GM18519 (cell line): Measurements from ENCODE around the gene ALDH4A1.
"Not testable (repeated sequence)": the region's sequence is repeated elsewhere in the genome, so short reads cannot be mapped to it uniquely, and the experiment has no call there.

Experiments used
- ATAC-seq: cut with Tn5 transposase; IDR thresholded peaks from one replicate; pipeline ENCODE4 v1.9.1; 2021; ENCODE audit warnings: mild to moderate bottlenecking, moderate library complexity; ENCODE audit not compliant: unreplicated experiment, low FRiP score

The ALDH4A1 gene

DNA sequence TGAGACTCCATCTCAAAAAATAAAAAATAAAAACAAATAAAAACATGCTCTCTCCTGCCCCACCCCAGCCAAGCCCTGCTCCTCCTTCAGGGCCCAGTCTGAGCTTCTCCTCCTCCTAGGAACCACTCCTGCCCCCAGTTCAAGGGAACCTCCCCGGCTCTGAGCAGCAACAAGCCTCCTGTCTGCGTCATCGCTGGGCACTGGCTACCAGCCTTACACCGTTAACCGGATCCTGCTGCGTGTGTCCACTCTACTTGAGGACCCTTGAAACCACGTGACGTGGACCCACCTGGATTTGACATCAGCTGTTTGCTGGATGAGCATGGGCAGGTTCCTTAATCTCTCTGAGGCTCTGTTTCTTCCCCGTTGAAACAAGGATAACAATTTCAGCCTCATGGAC is 41.3 kb downstream of the ALDH4A1 start:
- no peak for ATAC-seq

DNA sequence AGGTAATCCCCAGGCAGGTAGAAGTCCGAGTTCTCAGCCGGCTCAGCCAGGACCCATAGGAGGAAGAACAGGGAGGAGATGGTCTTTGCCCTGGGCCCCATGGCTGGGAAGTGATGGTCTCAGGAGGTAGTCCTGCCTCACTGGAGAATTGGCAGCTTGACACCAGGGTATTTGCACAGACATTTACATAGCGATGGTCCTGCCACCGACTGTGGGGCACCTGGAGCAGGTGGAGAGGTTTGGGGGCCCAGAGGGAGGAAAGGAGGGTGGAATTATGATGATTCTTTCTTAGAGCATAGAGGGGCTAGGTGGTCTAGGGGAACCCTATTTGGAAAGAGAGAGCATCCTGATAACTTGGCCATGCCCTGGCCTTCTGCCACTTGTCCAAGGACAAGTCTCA is 42.8 kb downstream of the ALDH4A1 start, which contains the start of gene TAS1R2:
TSS of gene TAS1R2 (minus strand) at position 101 of the 400 bp plus-strand sequence. CDS start at position 101, 0 bp downstream.
- no peak for ATAC-seq

DNA sequence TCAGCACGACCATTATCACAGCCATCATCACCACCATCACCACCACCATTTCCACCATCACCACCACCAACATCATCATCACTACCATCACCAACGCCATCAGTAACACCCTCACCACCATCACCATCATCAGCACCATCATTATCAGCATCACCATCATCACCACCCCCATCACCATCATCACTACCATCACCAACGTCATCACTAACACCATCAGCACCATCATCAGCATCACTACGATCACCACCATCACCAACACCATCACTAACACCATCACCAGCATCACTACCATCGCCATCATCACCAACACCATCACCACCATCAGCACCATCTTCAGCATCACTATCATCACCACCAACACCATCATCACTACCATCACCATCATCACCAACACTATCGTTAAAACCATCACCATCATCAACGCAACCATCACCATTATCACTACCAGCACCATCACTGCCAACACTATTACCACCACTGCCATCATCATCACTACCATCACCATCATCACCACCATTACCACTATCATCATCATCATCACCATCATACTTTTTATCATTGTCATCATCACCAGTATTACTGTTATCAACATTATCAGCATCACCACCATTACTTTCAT is 44.2 kb downstream of the ALDH4A1 start:
- ATAC-seq = no peak

DNA sequence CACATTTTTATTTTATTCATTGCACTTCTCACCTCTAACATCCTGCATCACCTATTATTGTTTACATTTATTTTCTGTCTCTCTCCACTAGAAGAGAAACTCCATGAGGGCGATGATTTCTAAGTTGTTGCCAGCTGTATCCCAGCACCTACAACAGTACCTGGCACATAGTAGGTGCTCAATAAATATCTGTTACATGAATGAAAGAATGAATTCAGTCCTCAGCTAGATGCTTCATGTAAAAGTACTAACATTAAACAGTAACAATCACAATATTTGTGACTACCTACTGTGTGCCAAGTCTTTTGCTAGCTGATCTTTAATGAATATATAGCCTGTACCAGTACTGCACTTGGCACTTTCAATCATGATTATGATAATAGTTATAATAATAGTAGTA is 45.9 kb downstream of the ALDH4A1 start:
- ATAC-seq = no peak

DNA sequence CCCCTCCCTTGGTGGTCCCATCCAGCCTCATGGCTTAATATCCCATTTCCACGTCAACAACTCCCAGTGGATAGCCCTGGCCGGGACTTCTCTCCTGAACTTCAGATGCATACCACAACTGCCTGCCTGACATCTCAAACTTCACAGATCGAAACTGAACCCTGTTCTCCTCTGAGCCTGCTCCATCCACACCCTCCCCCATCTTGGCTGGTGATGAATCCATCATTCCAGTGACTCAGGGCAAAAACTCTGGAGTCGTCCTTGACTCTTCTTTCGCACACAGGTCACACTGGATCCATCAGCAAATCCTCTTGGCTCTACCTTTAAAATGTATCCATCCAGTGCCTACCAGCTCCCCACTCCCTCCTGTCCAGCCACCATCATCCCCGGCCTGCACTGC is 46.8 kb downstream of the ALDH4A1 start:
- ATAC-seq = no peak

DNA sequence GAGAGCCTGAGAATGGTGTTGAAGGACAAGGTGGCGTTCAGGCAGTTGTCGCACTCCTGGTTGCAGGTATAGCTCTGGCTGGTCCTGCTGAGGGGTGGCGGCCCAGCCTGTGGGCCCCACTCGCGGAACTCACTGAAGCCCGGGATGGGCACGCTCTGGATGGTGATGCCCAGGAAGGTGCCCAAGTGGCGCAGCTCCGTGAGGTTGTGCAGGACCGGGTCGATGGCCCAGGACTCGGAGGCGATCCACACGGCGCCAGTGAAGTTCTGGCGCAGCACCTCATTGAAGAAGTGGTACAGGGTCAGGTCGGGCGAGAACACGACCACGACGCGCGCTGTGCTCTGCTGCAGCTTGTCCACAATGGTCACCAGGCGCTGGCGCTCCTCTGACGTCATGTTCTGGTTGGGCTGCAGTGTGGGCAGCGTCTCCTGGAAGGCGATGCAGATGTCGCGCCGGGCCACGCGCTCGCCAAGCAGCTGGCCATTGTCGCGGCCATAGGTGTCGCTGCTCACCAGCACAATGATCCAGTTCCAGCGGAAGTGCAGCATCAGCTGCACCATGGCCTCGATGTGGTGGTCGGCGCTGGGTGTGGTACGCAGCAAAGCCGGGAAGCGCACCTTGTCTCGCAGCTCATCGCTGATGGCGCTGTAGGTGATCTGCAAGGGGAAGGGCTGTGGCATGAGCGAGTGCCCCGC is 47.9 kb downstream of the ALDH4A1 start:
- ATAC-seq = no peak

DNA sequence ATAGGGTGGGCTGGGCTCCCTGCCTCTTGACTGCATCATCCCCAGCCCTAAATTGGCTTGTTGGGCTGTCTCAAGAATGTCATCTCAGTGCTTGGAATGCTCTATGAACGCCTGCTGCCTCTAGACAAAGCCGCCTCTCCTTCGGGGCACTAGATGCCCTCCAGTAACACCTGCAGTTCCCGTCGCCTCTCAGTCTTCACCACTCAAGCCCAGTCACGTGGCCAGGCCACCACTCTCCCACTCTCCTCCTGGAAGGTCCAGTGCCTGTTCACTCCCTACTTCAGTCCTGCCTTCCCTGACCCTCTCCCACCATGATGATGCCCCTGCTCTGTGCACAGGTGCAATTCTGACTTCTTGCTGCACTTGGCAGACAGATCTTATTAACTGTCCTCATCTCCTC is 49.9 kb downstream of the ALDH4A1 start:
- ATAC-seq = no peak

DNA sequence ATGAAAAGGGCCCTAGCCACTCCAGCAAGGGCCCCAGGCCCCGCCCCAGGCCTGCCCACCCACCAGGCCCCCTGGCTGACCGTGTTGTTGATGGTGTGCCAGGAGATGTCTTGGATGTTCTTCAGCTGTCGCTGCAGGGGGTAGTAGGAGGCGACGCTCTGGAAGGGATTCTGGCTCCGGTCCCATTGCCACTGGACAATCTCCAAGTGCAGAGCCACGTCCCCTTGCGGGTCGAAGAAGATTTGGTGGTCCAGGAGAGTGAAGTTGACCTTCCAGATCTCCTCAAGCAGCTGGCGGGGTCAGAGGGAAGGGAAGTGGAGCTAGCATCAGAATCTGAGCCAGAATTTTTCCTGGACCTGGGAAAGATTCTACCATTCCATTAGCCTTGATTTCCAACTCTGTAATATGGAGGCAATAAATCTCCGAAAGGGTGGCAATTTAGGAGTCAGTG is 53.1 kb downstream of the ALDH4A1 start:
- no peak for ATAC-seq

DNA sequence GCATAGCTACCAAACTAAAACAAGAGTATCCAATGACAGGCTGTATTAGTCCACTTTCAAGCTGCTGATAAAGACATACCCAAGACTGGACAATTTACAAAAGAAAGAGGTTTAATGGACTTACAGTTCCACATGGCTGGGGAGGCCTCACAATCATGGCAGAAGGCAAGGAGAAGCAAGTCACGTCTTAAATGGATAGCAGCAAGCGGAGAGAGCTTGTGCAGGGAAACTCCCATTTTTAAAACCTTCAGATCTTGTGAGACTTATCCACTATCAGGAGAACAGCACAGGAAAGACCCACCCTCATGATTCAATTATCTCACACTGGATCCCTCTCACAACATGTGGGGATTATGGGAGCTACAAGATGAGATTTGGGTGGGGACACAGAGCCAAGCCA is 54.6 kb downstream of the ALDH4A1 start:
- ATAC-seq = not testable (repeated sequence)

DNA sequence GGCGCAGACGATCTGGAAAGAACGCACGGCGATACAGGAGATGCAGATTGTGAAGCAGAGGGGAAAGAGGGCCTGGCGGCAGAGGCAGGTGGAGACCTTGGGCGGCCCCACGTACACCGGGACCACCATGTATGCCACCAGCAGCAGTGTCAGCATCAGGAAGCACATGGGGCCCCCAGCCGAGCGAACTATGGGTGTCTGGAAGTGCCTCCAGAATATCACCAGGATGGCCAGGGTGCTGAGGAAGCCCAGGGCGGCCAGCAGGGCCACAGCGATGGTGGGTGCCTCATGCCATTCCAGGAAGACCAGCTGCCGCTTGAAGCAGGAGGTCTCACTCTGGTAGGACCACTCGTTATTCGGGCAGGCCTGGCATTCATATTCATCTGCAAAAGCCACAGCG is 62.2 kb downstream of the ALDH4A1 start:
- no peak for ATAC-seq

DNA sequence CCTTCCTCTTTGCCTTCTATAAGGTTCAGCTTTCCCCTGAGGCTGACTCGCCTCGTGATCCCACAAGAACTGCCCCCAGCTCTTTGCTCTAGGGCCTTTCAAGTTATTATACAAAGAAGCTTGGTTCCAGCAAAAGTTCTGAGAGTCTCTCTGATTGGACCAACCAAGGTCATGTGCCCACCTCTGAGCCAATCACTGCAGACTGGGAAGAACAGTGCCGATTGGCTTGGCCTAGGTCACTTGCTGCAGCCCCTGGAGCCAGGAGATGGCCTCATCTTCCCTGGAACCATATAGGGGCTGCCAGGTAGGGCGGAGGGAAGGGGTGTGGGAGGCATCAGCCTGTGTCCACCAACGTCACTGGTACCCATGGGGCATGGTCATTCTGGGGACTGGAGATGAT is 65.7 kb downstream of the ALDH4A1 start:
- no peak for ATAC-seq

DNA sequence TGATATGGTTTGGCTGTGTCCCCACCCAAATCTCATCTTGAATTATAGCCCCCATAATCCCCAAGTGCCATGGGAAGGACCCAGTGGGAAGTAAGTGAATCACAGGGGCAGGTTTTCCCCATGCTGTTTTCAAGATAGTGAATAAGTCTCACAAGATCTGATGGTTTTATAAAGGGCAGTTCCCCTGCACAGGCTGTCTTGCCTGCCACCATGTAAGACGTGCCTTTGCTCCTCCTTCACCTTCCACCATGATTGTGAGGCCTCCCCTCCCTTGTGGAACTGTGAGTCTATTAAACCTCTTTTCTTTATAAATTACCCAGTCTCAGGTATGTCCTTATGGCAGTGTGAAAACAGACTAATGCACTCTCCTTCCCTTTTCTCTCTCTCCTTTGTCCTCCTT is 70.0 kb downstream of the ALDH4A1 start:
- not testable (repeated sequence) for ATAC-seq

DNA sequence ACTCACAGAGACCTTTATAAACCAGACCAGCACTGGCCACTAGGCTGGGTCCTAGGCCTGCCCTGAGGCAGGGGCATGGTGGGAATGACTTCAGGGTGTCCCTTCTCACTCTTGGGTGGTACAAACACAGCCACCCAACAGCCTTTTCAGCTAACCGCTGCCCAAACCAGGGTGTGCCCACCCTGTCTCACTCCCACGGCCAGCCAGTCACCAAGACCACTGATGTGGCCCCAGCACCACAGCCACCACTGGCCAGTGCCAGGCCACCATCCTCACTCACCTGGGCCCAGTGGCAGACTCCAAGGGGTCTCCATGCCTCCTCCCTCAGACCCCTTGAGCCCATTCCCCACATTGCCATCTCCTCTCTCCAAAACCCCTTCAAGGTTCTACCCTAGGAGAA is 70.7 kb downstream of the ALDH4A1 start:
- ATAC-seq = no peak

DNA sequence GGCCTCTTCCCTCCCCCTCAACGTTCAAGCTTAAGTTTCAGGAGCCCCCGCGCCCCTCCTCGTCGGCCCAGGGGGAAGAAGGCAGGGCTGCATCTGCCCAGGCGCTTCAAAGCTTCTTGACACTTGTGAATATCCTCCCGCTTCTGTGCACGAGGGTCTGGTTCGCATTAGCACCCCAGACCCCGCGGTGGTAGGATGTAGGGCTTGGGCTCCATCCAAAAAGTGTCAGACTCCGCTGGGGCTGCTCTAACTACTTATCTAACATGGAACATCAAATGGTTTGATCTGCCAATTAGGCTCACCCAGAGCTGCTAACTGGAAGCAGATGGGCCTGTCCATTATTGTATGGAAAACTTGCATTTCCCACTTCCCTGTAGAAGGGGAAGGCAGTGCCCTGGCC is 71.8 kb downstream of the ALDH4A1 start:
- ATAC-seq = no peak

DNA sequence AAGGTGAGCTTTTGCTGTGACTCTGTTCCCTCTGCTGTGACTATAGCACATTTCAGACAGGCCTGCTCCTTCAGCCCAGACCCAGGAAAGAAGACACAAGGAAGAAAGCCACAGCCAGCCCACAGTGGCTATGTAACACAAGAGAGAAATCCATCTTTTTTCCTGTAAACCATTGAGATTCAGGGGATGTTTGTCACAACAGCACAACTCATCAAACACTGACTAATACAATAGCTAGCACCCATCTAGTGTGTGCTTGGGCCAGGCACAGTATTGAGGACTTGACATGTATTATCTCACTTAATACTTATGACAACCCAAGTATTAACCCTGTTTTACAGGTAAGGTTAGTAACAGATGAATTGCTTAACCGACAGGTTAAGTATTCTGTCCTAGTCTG is 72.7 kb downstream of the ALDH4A1 start:
- no peak for ATAC-seq

DNA sequence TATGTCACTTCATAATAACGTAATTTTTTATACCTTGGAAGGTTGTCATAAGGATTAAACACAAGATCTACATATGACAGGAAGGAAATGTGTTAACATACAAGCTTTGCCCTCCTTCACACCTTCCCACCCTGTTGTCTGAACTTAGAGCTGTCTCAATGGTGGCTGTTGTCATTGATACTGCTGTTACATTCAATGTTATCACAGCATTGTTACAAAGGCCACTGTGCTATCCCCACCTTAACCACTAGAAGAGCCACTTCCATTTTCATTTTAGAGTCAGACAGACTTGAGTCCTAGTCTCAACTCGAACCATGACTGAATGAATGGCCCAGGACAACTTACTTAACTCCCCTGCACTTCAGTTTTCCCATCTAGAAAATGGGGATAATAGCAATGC is 74.1 kb downstream of the ALDH4A1 start:
- no peak for ATAC-seq

DNA sequence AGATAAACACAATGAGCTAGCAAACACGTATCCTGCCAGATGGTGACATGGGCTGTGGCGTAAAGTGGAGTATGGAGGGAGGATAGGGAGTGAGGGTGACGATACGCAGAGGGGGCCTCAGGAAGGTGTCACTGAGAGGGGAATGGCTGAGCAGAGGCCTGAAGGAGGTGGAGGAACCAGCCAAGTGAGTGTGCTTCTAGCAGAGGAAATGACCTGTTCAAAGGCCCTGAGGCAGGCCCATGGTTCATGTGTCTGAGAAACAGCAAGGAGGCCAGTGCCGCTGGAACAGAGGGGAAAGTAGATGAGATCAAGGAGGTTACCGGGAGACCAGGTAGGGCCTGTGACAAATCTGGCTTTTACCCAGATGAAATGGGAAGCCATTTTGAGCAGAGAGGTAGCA is 78.9 kb downstream of the ALDH4A1 start:
- ATAC-seq = no peak
